Stimulated activated CD8-positive, alpha-beta memory T cell treated with anti-CD3 and anti-CD28 coated beads, Interleukin-2, amount 100 ng/mL, for 48 hours (primary cell): ENCODE results near the gene SLC39A5.

ENCODE experiments used
- DNase-seq, 2 donors: peaks; one replicate each; pipeline ENCODE4 v3.0.0-alpha.2; 2020; ENCODE audit warnings: low read depth in 2 of 2

SLC39A5 gene

GRCh38 chr12:56213878-56214277 is 16.0 kb upstream of the SLC39A5 start:
- no peak for DNase-seq

- no peak for DNase-seq
Observed at GRCh38 chr12:56216461-56216860, 13.4 kb upstream of the SLC39A5 start.

GRCh38 chr12:56219840-56220239 is 10.0 kb upstream of the SLC39A5 start:
- no peak for DNase-seq

- DNase-seq, result no peak
Observed at GRCh38 chr12:56220611-56221231, 9.1 kb upstream of the SLC39A5 start.

- no peak for DNase-seq
Observed at GRCh38 chr12:56221232-56221756, 8.6 kb upstream of the SLC39A5 start.

GRCh38 chr12:56221757-56222530 is 7.9 kb upstream of the SLC39A5 start, which contains the start of gene RNF41:
TSS of gene RNF41 (minus strand) at chr12:56221922. CDS start at chr12:56214047, 7,875 bp downstream.
- DNase-seq, result peak; percentile 85 to 91

- DNase-seq, result no peak
Observed at GRCh38 chr12:56222531-56222895, 7.3 kb upstream of the SLC39A5 start.

GRCh38 chr12:56223571-56224101 is 6.2 kb upstream of the SLC39A5 start:
- no peak for DNase-seq

- DNase-seq, result peak; percentile 95 to 96
Observed at GRCh38 chr12:56224102-56224701, 5.6 kb upstream of the SLC39A5 start, which contains the start of gene NABP2. TSS of gene NABP2 (plus strand) at chr12:56224342. CDS start at chr12:56224857, 515 bp downstream.

GRCh38 chr12:56224954-56225353 is 4.9 kb upstream of the SLC39A5 start:
- no peak for DNase-seq

- no peak for DNase-seq
Observed at GRCh38 chr12:56229082-56229481, 769 bp upstream of the SLC39A5 start.

GRCh38 chr12:56230432-56231183 is 757 bp downstream of the SLC39A5 start:
- DNase-seq, result no peak

- no peak for DNase-seq
Observed at GRCh38 chr12:56231184-56231582, 1.3 kb downstream of the SLC39A5 start.

GRCh38 chr12:56234746-56235436 is 5.0 kb downstream of the SLC39A5 start:
- DNase-seq, result no peak

- DNase-seq, result no peak
Observed at GRCh38 chr12:56236091-56236490, 6.2 kb downstream of the SLC39A5 start.

GRCh38 chr12:56236985-56237384 is 7.1 kb downstream of the SLC39A5 start:
- DNase-seq, result no peak

GRCh38 chr12:56237552-56237951 is 7.7 kb downstream of the SLC39A5 start:
- DNase-seq, result no peak

- no peak for DNase-seq
Observed at GRCh38 chr12:56241424-56242303, 11.8 kb downstream of the SLC39A5 start.

- no peak for DNase-seq
Observed at GRCh38 chr12:56242986-56243385, 13.1 kb downstream of the SLC39A5 start.

GRCh38 chr12:56243731-56244181 is 13.9 kb downstream of the SLC39A5 start:
- no peak for DNase-seq
